ENCODE data around the gene PSMC3.

PSMC3 gene

DNA sequence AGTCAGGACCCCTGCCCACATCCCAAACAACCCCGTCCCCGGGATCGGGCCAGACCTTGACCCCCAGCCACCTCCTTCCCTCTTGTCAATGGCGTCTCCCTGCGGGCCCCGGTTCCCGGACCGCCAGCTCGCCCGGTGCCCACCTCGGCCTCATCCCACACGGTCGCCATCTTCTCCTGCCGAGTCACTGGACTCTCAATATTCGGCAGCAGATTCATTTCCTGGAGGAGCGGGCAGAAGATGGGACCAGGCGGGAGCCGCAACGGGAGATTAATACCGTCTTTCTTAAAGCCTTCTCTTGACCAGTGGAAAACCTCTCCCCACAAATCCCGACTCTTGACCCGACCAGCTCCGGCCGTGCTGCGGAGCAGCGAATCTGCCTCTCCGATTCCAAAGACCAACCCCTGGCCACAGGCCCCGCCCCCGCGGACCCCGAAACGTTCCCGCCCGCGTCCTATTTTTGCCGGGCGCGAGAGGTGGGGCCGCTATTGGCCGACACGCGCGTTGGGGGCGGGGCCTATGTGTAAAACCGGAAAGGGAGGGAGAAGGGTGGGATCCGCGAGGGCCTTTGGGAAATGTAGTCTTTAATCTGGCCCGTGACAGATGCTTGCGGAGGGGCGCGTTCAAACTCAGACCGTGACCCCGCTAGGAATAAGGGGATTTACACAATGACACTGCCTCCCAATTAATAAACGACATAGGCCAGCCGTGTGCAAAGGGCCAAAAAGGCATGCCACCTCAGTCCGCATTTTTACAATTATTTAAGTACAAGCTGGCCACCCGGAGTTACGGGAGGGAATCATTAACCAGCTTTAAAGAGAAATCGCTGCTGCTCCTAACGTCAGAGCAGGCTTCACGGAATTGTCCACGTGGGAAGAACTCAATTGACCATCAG lies at the start of gene PSMC3:
Gene PSMC3 (minus strand): TSS at position 378 of the 895 bp plus-strand sequence. CDS start 160 bp downstream, at position 218.
- DNase-seq (ENCODE audit: low read depth): peak; percentile 98

DNA sequence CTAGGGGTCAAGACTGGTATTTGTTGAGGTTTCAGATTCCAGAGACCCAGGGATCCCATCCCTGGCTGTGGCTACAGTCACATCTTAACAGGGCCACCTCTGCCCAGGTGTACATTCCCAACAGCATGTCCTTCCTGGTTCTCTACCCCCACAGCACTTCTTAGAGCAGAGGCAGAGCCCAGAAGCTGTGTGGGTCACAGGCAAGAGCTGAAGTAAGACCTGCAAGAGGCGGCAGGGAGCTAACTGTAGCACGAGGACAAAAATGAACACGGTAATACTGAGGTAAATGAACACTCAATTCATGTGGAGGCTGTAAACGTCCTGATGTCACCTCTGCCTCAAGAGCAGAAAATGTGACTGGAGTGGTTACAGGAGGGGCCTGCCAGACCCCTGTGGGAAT lies 44.4 kb upstream of the PSMC3 start:
- DNase-seq (ENCODE audit: low read depth): no peak

DNA sequence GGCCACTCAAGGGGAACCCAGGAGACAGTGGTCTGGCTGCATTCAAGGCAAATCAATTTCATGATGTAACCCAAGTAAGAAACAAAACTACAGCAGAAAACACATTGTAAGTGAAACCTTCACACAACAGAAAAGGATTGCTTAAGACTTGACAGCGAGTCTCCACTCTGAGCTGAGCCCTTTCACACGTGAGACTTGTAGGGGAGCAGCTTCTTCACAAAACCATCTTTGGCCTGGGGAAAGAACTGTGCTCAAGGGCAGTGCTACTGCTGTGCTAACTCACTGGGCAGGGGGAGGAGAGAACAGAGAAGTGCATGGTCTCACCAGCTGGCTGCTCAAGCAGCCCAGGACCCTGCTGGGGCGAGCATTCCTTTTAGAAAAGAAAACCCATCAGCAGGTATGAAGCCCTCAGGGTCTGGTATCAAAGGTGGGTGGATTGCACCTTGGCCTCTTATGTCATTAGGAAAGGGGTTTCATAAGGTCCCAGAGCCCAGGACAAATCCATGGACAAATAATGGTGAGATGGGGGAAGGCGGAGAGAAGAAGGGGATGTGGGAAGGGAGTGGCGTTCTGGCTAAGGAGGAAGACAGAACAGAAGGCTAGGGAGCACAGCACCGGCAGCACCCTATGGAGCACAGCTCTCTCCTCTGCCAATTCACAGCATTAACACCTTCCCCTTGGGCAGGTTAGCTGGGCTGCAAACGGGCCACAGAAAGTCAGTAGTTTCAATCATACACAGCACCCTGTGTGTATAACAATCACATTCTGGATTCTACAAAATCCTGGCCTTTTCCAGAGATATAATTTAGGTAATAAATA lies 43.3 kb upstream of the PSMC3 start:
- DNase-seq (ENCODE audit: low read depth): no peak

DNA sequence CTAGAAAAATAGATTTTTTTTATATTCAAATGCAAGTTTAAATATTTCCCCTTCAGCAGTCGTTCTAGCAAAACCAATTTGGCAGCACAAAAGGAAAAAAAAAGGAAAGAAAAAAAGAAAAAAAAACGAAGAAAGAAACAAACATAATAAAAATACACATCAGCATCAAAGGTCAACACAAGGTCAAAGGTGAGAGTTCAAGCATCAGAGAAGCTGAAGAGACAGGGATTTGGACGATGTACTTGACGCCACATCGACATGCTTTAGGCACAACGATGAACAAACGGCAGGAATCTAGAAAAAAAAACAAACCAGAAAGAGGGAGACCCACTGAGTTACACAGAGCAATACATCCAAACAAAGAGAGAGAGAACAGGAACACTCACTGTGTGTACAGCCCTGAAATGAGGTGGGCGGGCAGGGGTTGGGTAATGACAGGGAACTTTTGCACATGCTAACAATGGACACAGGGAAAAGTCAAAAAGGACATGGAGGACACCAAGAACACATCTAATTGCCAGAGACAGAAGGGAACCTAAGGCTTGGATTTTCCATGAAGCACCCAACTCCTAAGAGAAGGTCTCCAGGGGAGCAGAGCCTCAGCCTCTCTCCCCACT lies 42.5 kb upstream of the PSMC3 start:
- DNase-seq (ENCODE audit: low read depth): no peak

DNA sequence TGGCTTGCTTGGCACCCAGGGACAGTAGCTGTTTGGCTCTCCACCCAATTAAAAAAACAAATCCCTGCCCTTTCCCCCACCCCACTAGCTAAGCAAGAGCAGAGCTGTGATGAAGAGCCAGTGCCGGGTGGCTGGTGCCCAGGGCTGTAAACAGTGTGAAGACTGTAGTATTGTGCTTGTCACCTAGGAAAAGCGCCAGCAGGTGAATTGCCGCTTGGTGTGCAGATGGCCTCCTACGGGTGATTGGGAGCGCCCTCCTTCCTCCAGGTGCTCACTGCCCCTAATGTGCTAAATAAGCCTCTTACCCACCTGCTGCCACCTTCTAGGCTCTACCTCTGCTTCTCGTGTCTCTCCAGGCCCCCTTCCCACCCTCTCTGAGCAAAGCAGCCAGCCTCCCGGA lies 41.1 kb upstream of the PSMC3 start:
- DNase-seq (ENCODE audit: low read depth): no peak

DNA sequence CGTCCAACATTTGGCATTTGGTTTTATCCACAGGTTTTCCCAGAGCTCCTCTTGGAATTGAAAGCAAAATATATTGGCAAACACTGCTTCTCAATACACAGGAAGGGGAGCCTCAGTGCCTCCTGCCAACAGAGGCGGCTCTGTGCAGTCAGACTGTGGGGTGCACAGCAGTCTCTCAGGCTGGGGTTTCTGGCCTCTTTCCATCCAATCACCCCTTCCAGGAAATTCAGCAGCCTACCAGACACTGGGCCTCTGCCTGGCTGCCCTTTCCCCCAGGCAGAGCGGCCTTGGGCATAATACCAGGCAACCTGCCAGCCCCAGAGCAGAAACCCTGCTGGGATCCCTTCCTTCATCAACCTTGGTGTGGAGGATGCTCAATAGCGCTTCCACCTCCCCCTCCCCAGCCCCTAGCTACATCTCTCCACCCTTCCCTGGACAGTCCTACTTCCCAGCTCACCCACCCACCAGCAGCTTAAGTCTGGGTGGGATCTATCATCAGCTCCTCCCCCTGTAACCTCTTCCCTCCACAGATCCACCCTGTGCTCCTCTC lies 40.5 kb upstream of the PSMC3 start:
- no peak for DNase-seq (ENCODE audit: low read depth)

DNA sequence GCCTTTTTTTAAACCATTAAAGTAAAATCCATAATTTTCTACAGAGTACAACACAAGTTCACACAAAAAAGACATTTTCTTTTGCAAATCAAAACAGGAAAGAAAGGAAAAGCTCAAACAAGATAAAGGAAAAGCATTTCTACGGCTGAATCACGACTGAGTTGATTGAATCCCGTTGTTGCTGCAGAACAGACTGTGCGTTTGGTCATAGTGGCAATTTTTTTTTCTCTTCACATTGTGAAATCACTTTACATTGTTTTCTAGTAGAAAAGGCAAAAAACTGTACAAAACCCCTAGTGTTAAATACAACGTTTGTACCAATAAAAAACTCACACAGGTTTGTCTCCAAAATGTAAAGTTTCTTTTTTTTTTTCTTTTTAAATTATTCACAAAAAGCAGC lies 40.0 kb upstream of the PSMC3 start:
- no peak for DNase-seq (ENCODE audit: low read depth)

DNA sequence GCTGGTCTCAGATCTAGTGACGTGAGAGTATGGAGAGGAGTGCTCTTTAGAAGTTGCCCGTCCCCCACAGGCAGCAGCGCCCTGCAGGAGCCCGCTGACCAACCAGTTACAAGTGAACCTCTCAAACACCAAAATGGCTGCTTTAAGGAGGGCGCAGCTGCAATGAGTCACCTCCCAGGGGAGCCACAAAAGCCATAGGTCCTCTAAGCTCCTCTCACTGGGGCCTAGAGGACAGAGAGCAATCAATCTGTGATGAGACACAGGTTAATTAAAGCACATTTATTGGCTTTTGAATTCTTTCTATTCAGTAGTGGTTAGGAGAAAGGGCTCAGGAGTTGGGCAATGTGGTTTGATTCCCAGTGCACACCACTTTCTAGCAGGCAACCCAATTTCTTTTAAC lies 38.2 kb upstream of the PSMC3 start:
- DNase-seq (ENCODE audit: low read depth): no peak

DNA sequence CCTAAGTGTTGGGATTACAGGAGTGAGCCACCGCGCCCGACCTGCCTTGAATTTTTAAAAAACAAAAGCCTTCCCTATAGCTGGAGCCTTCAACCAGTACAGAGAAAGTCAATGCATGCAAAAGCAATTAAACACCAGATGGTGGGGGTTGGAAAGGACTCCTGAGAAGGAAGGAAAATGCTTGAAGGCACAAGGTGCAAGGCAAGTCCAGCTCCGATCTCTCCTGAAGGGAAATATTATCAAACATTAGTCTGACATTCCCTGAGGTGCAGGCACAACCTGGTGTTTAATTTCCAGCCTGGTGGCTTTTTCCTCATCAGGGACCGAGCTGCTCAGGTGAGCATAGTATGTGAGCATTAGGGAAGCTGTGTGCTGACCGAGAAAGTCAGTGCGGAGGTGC lies 35.6 kb upstream of the PSMC3 start:
- DNase-seq (ENCODE audit: low read depth): no peak

DNA sequence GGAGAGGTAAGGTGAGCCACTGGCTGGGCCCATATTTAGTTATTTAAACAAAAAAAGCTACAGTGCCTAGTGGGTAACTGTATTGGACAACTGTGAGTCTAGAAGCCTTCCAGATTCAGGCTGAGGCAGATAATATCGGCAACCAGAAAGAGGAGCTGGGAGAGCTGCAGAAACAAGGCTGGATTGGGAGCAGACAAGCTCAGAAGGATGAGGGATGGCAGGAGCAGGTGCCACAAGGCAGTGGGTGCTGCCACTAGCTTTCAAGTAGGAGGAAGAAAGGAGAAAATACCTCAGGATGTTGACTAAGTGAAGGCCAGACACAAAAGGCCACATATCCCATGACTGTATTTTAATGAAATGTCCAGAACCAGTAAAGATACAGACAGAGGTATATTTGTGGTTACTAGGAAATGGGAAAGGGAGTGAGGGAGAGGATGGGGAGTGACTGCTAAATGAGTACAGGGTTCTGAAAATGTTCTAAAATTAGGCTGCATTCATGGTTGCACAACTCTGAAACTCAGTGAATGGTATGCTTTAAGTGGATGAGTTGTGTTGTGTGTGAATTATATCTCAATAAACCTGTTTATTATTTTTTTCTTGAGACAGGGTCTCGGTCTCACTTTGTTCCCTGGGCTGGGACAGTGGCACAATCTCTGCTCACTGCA lies 34.5 kb upstream of the PSMC3 start:
- DNase-seq (ENCODE audit: low read depth): no peak

DNA sequence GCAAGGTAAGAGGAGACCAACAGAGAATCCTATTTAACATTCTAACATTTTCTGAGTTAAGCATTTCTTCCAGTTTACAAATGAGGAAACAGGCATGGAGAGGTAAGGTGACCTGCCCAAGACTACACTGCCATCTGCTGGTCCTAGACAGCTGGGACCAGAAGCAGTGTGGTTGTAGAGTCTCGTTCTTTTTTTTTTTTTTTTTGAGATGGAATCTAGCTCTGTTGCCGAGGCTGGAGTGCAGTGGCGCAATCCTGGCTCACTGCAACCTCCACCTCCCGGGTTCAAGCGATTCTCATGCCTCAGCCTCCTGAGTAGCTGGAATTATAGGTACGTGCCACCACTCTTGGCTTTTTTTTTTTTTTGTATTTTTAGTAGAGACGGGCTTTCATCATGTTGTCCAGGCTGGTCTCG lies 28.0 kb upstream of the PSMC3 start:
- peak; percentile 35 for DNase-seq (ENCODE audit: low read depth)

DNA sequence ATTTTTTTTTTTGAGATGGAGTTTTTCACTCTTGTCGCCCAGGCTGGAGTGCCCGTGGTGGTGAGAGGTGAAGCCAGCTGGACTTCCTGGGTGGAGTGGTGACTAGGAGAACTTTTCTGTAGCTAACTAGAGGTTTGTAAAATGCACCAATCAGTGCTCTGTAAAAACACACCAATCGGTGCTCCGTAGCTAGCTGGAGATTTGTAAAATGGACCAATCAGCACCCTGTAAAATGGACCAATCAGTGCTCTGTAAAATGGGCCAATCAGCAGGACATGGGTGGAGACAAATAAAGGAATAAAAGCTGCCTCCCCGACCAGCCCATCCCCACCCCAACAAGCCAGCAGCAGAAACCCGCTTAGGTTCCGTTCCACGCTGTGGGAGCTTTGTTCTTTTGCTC lies 27.1 kb upstream of the PSMC3 start:
- DNase-seq (ENCODE audit: low read depth): no peak

DNA sequence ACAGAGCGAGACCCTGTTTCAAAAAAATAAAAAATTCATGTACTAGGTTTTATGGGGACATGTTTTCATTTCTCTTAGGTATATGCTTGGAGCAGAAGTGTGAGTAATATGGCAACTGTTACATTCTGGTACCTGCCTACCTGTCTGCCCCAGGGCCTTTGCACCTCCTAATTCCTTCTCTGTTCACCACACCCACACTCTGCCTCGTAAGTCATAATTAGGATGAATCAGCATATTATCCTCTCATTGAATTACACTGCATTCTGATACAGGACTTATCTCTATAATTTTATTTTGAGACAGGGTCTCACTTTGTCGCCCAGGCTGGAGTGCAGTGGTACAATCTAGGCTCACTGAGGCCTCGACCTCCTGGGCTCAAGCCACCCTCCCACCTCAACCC lies 25.8 kb upstream of the PSMC3 start:
- DNase-seq (ENCODE audit: low read depth): no peak

DNA sequence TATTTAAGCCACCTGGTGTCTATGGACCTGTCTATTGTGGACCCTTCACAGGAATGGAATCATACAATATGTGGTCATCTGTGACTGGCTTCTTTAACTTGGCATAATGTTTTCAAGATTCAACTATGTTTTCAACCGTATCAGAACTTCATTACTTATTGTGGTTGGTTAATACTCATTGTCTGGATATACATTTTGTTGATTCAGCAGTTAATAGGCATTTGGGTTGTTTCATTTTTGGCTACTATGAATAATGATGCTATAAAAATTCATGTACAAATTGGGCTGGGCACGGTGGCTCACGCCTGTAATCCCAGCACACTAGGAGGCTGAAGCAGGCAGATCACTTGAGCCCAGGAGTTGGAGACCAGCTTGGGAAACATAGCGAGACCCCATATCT lies 25.2 kb upstream of the PSMC3 start:
- no peak for DNase-seq (ENCODE audit: low read depth)

DNA sequence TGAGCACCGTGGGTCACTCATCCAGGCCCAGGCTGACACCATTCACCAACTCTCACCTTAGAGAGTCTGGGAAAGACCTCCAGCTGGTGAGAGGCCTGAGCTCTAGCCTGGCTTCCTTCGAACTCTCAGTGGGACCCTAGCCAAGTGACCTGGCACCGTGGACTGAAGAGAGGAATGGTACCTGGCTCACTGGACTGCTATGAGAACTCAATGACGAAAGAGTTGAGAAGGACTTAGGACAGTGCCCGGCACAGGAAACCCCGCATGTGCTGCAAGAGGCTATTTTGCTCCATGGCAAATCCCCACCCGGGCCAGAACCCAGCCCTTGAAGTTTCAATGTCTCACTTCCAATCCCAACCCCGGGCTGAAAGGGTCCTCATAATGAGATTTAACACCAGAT lies 23.3 kb upstream of the PSMC3 start:
- no peak for DNase-seq (ENCODE audit: low read depth)

DNA sequence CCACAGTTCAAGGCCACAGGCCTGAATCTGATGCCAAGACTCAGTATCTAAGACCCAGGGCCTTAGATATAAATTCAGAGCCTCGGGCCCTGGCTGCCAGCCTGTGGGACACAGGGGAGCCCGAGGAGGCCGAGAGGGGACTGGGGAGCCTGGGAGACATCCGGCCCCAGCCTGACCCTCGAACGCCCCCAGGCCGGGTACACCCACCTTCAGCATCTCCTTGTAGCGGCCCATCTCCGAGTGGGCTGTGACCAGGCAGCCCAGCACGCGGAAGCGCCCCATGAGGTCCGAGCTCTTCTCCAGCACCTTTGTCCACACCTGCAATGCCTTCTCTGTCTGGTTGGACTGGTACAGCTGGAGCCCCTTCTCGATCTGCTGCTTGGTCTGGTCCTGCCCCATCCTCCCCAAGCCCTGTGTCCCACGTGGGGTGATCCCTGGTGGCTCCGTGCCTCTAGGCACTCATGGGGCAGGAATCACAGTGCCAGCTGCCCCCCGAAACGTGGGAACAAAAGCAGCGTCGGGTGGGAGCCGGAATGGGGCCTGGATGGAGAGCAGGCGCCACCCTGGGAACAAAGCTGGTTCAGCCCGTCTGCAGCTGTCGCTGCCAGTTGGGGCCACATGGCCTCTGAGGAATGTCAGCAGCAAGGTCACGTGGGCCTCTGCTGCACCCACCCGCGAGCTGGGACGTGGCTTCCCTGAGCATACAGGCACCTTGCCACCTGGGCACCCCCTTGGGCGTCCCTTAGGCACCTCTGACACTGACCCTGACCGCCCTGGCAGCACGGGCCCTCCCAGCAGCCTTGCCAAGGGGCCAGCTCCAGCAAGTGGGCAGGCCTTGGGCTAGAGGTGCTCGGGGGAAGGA lies 22.6 kb upstream of the PSMC3 start, which contains the start of gene RAPSN:
Gene RAPSN (minus strand): TSS at position 571 of the 862 bp plus-strand sequence. CDS start 172 bp downstream, at position 399.
- no peak for DNase-seq (ENCODE audit: low read depth)

DNA sequence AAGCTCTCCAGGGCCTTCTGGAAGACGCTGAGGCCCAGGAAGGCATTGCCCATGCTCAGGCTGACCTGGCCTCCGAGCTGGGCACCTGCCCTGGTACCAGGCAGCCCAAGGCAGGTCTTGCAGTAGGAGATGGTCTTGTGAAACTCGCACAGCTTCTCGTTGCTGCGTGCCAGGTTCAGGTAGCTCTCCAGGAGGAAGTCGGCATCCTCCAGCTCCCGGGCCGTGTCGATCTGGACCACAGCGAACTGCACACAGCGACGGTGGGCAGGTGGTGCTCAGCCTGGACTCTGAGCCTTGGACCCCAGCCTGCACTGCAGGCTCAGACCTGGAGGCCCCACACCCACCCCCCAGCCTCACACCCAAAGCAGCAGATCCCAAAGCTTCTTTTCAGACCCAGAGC lies 21.7 kb upstream of the PSMC3 start:
- DNase-seq (ENCODE audit: low read depth): no peak

DNA sequence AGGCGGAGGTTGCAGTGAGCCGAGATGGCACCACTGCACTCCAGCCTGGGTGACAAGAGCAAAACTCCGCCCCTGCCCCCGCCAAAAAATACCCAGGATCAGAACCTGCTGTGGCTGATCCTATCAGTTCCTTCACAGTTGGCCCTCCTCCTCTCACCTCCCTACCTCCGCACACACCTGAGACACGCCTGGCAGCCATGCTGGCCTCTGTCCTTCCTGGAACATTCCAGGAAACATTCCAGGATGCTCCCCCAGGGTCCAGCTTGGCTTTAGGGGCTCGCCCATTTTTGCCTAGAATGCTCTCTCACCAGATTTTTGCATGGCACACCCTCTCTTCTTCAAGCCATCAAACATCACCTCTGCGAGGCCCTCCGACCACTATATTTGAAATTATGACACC lies 20.6 kb upstream of the PSMC3 start:
- DNase-seq (ENCODE audit: low read depth): no peak

DNA sequence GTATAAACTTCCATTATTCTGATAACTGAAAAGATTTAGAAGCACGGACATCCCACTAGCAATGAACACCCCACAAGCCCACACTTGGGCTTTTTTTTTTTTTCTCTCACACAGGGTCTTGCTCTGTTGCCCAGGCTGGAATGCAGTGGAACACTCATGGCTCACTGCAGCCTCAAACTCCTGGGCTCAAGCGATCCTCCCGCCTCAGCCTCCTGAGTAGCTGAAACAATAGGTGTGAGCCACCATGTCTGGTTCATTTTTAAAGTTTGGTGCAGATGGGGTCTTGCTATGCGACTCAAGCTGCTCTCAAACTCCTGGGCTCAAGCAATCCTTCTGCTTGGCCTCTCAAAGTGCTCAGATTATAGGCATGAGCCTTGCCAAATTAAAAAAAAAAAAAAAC lies 19.6 kb upstream of the PSMC3 start:
- DNase-seq (ENCODE audit: low read depth): no peak

DNA sequence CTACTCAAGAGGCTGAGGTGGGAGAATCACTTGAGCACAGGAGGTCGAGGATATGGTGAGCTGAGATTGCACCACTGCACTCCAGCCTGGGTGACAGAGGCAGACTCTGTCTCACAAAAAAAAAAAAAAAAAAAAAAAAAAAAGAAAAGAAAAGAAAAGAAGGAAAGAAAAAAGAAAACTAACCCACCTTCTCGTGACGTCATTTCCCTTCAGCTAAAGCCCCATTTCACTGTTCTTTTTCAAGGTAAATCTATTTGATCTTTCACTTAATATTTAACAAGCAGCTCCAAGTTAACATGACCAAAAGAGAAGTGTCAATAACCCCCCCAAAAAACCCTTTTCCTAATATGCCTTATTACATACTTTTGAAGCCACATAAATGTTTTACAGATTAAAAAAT lies 17.6 kb upstream of the PSMC3 start:
- no peak for DNase-seq (ENCODE audit: low read depth)

Measured in activated T-helper 9 cell treated with anti-CD3 and anti-CD28 coated beads, Interleukin-2, amount 50 U/mL, for 16 hours (primary cell).